Measurements from ENCODE around the gene CHST11.

DNA sequence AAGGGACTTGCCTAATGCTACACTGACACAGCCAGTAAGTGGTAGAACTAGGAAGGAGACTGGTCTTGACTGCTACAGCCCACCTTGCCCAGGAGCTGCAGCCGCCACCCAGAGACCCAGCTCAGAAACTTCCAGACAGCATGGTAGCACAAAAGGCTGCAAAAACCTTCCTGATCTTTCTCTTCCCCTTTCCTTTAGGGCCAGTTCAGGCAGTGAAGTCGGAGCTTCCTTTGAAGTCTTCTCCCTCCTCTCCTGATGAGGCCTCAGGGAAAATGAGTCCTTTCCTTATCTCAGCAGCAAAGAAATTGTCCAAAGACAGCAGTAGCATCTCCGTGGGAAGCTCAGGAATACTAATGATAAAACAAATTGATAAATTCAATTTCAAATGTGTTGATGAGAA lies 21.0 kb upstream of the CHST11 start:
- TF ChIP-seq POLR2A (IDR thresholded peaks at IDR 0.05): no peak
- TF ChIP-seq, protein P1, sequence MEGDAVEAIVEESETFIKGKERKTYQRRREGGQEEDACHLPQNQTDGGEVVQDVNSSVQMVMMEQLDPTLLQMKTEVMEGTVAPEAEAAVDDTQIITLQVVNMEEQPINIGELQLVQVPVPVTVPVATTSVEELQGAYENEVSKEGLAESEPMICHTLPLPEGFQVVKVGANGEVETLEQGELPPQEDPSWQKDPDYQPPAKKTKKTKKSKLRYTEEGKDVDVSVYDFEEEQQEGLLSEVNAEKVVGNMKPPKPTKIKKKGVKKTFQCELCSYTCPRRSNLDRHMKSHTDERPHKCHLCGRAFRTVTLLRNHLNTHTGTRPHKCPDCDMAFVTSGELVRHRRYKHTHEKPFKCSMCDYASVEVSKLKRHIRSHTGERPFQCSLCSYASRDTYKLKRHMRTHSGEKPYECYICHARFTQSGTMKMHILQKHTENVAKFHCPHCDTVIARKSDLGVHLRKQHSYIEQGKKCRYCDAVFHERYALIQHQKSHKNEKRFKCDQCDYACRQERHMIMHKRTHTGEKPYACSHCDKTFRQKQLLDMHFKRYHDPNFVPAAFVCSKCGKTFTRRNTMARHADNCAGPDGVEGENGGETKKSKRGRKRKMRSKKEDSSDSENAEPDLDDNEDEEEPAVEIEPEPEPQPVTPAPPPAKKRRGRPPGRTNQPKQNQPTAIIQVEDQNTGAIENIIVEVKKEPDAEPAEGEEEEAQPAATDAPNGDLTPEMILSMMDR (IDR thresholded peaks at IDR 0.05): no peak
